H4 (cell line): ENCODE data around the gene PRCD. TPM values are rescaled to one million over a fixed set of nuclear protein-coding genes. Genes with fewer than 3 reads are reported as not detected.
"Not testable (repeated sequence)": the region's sequence is repeated elsewhere in the genome, so short reads cannot be mapped to it uniquely, and the experiment has no call there.

ENCODE experiments used
- DNase-seq: peaks from one replicate; pipeline ENCODE4 v3.0.0-alpha.2; 2015; ENCODE audit warnings: low spot score
- total RNA-seq: library from RNA; depleted of rRNA; stranded (reverse); fragments of >200 nt; shearing (Covaris generic); gene quantifications from 2 replicates; pipeline ENCODE4 v1.2.3, GENCODE V29; 2014

PRCD gene
- total RNA-seq, 1 experiment from 2014 or later, result not detected

DNA sequence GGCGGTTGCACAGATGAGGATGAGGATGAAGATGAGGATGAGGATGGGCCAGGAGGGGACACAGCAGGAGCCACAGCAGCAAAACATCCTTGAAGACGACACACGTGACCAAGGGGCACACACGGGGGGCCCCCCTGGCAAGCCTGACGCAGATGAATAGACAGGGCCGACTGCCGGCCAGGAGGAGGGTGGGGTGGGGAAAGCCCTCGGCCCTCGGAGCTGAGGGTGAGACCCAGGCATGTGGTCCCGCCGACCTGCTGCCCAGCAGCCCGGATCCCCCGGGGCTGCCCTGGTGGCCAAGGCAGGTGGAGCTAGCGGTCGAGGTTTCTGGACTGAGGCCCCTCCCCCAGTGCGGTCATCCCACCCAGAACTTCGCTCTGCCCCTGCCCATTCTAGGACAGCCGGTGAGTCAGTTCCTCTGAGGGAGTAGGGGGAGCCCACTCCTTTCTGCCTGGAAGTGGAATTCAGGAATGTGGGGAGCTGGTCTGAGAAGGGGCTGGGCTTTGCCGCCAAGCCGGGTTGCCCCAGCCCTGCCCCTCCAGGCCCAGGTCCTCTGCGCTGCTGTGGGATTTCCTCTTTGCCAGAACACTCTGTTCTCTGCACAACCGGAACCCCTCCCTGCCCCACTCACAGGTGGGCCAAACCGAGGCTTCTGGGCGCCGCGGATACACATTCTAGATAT lies 12.3 kb upstream of the PRCD start:
- DNase-seq, result peak; percentile 78

DNA sequence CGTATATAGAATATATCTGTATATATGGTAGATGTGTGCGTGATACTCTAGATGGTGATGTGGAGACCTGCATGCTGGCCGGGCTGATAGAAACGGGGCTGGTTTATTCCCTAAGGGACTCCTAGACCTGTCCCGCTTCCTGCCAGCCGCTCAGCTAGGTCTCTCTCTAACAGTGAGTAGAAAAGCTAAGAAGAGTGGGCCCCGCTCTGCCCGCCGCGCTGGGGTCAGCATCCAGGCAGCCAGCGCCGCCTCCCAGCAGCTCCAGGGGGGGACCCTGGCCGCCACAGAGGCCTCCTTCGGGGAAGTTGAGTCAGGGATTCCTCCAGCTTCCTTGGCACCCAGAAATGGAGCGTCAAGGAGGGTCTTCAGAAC lies 11.7 kb upstream of the PRCD start:
- no peak for DNase-seq

DNA sequence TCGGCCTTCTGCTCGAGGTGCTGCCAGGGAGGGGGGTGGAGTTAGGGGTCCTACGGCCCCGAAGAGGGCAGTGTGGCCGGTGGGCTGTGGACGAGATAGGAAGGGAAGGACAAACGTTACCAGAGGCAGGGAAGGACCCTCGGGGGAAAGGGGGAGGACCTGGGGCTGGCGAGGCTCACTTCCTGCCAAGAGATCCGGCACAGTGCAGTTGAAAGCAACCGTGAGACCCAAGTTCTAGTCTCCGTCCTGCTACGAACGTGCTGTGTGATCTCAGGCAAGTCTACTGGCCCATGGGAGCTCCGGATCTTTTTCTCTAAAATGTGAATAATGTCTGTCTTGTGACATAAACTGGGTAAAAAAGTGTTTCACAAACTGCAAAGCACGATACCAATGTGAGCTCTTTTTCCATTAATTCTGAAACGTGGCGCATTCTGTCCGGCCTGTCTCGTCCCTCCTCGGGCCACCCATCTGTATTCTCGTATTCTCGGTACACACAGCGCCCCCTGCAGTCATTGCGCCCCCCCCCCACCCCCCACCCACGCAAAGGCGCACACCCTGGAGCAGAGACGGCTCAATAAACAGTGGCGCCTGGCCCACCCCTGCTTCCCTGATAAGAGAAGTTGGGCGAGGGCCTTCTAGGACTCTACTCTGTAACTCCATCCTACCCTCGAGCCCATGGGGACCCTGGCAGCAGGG lies 11.2 kb upstream of the PRCD start:
- no peak for DNase-seq

DNA sequence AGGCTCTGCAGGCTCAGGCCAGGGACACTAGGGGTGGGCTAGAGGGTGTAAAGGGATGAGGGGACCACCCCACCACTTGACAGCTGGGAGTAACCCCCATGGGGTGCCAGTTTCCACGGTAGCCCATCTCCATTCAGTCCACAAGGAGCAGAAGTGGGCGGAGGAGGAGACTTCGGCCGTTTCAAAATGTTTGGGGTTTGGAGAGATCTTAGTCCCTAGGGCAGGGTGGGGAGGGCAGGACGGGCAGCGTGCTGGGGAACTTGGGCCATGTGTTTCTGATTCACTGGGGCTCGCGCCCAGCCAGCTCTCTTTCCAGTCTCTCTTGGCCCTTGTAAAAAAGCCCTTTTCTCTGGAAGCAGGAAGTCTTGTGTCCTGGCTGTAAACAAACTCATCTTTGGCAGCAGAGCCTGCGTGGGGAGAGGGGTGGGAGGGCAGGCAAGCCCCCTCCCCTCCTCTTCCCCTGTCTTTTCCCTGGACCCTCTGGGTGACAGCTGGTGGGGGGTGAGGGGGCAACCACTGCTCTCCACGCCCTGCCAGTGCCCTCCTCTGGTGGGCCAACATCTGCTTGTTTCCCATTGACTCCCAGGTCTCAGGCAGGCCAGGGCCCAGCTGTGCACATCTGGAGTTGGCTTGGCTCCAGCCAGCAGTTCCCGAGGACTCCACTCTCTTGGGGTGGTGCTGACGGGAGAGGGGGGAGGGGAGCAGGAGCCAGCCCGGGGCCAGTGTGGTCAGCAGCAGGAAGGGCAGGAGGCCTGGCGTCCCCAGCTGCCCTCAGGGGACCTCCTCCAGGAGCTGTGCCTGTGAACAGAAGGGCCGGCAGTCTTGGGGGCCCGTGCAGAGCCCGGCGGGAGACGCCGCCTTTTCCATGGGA lies 10.4 kb upstream of the PRCD start:
- peak; percentile 86 for DNase-seq

DNA sequence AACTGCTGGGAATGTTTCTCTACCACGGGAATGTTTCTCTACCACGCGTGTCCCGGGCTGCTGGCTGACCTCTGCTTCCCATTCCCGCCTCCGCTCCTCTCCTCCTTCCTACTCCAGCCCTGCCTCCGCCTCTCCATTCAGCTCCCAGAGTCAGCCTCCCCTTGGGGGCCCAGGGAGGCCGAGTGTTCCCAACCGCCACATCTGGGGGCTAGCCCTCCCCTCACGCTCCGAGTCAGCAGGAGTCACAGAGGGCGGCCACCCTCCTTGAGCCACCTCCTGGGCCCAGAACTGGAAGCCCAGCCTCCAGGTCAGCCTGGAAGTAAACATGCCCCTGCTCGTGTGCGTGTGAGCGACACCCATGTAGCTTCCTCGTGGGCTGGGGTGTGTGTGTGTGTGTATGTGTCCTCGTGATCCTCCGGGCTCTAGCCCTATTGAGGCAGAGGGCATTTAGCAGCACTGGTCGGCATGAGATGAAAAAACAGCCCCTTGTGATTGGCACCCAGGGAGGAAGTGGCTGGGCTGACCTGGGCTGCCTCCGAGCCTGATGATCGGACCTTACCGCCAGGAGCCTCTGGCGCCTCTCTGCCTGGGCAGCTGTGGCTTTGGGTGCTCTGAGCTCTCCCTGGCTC lies 9.6 kb upstream of the PRCD start:
- DNase-seq, result peak; percentile 54

DNA sequence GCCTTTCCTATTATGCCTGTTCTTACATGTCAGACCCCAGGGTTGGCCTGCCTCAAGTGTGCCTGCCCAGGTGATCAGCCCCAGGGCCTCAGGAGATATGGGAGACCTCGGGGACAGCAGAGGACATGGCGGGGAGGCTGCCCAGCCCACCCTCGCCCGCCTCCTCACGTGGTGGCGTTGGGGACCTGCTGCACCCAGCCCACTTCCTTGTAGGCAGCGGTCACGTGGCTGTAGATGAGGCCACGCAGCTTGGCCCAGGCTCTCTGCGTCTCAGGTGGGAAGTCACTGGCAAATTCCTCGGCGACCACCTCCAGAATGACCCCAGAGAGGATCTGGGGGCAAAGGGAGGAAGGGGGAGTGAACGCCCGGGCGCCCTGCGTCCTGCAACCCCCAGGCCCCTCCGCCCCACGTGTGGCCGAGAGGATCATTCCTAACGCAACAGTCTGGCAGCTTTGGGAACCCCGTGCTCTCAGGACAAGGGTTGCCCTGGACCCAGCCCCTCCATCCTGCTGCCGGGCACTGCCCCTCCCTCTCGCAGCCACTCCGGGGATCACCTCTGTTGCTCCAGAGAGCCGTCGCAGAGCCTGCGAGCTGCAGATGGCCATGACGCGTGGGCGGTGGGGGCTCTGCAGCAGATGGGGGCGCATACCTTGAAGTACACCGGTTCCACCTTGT lies 8.9 kb upstream of the PRCD start:
- no peak for DNase-seq

DNA sequence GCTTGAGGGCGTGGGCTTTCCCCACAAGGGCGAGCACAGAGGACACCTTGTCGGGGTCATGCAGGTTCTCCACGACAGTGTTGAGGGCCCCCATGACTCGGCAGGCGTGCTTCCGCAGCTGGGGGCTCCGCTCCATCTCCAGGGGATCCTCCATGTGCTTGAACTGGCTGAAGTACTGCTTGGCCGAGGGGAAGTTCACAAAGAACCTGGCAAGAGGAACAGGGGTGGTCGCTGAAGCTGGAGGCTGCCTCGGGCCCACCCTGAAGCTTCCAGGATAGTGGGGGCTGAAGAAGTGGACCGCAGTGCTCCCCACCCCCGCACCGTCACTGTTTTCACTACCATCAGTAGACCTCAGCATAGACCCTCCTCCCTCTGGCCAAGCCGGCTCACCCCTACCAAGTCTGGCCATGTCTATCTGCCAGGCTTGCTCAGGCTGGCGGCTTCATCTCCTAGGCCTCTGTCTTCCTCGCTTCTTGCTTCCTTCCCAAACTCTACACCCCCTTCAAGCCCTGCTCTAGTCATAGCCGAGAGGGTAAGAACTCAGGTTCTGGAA lies 8.3 kb upstream of the PRCD start:
- no peak for DNase-seq

DNA sequence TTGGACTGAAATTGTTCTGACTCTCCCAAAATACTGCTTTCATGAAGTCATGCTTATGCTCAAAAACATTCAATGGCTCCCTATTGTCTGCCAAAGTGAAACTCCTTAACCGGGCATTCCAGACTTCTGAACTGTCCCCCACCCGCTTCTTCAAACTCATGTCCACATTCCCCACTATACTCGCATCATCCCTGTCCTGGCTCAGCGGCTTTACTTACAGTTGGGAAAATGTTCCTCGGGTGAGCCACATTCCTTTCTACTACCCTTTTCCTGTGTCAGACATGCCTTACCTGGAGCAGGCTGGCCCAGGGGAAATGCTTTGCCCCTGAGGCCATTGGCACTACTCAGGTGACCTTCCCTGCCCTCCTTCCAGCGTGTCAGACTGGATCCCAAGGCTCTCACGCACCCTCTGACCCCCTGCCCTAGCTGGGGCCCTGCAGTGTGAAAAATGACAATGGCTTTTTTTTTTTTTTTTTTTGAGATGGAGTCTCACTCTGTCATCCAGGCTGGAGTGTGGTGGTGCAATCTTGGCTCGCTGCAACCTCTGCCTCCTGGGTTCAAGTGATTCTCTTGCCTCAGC lies 7.7 kb upstream of the PRCD start:
- DNase-seq, result no peak

DNA sequence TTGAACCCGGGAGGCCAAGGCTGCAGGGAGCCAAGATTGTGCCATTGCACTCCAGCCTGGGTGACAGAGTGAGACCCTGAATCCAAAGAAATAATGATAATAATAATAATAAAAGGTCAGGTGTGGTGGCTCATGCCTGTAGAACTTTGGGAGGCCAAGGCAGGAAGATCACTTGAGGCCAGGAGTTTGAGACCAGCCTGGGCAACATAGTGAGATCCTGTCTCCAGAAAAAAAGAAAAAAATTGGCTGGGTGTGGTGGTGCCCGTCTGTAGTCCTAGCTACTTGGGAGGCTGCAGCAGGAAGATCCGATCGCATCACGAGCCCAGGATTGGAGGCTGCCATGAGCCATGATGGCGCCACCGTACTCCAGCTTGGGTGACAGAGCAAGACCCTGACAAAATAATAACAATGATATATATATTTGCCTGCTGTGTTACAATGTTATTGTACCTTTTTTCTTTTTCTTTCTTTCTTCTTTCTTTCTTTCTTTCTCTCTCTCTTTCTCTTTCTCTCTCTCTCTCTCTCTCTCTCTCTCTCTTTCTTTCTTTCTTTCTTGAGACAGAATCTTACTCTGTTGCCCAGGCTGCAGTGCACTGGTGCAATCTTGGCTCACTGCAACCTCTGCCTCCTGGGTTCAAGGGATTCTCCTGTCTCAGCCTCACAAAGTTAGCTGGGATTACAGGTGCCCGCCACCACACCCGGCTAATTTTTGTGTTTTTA lies 6.0 kb upstream of the PRCD start:
- not testable (repeated sequence) for DNase-seq

DNA sequence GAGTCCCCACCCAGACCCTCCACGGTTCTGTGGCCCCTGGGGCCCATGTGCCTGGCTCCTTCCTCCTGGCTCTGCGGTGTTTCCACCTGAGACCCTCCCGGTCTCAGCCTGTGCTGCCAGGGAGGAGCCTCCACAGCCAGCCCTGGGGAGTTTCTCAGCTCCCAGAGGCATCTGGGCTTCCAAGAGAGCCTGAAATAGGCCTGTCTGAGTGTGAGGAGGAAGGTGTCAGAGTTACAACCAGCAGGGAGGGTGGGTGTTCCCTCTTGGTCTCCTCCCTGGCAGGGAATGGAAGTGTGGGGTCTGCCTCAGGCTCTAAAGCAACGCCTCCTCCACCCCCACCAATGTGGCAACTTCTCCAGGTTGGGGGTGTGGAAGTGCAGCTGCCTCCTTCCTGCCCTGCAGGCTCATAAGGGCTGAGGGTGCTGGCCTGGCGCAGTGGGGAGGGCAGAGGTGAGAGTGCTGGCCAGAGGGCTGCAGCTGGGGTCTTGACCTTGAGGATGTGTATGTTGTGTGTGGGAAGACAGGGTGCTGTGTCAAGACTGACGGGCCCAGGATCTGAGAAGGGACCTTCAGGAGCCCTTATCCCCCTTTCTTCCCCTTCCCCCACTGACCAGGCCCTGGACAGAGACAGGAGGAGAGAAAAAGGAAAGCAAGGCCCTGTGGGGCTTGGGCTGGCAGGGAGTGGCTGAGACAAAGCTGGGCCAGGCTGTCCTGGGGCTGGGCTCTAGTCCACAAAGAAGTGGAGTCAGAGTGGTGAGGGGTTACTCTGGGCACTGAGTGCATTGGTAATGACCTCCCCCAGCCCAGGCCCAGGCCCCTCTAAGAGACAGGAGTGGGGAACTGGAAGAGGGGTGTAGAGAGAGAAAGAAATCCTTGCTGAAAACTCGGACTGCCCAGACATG lies 4.8 kb upstream of the PRCD start:
- no peak for DNase-seq

DNA sequence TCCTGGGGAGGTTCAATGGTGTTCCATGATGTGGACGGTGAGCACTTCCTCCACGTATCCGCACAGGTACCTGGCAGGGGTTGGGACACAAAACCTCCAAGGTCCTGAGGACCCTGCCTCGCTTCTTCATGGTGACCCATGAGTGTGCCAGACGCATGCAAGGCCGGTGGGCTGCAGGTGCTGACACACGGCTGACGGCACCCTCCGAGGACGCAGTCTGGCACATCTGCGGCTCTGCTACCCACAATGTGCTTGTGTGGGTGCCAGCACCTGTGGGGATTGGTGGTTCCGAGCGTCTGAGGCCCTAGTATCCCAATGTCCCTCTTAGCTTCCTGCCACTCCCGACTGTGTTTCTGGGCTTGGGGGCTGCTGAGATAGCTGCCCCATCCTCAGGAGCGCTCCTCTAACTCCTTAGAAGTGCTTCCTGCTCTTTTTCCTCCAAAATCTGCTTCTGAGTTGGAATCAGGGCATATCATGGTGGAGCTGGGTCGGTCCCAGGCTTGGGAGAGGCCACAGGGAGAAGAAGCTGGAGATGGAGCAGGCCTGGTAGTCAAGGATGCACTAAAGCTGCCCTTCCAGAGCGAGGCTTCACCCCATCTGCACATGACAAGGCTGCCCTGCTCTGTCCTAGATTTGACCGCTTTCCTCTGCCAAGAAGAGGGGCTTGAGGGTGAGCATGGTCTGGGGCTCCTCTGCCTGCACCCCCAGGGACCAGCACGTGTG lies 3.9 kb upstream of the PRCD start:
- DNase-seq, result no peak

DNA sequence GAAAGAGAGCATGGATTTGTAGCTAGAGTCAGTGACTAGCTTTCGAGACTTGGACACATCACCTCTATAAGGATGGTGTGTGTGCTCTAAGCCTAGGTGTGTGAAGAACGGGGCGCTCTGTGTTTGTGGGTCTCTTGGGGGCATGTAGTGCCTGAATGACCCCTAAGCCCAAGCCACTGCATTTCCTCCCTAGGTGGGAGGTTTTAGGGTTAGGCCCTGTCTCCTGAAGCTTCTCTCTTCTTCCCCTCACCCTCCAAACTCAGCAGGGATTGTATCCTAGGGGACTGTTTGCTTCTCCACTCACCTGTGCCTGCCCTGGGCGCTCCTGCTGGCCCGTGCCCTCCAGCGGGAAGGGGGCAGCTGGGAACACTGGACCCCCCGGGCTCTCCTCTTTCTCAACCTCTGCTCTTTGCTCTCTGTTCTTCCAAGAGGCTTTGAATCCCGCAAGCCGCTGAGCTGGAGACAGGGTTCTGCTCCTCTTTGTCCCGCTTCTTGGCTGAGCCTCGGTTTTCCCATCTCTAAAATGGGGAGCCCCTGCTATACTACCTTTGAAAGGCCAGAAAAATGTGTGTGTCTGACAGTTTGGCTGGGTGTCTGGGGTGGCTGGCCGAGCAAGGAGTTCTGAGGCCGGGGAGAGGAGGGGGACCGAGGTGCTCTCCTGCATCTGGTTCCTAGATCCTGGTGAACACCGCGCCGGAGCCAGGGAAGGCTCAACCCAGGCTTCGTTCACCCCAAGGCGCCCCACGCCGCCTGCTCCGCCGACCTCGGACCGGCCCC lies 3.1 kb upstream of the PRCD start:
- DNase-seq, result no peak

DNA sequence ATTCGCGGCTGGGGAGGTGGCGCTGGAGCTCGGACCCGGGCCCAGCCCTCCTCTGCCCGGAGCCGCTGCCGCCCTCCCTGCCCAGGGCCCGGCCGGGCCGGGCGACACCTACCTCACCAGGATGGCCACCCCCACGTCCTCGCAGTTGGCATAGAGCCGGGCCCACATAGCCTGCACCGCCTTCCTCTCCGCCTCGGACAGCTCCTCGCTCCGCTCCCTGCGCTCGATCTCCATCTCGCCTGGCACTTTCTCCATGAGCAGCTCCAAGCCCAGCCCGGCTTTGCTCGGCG lies 2.6 kb upstream of the PRCD start:
- DNase-seq, result no peak

DNA sequence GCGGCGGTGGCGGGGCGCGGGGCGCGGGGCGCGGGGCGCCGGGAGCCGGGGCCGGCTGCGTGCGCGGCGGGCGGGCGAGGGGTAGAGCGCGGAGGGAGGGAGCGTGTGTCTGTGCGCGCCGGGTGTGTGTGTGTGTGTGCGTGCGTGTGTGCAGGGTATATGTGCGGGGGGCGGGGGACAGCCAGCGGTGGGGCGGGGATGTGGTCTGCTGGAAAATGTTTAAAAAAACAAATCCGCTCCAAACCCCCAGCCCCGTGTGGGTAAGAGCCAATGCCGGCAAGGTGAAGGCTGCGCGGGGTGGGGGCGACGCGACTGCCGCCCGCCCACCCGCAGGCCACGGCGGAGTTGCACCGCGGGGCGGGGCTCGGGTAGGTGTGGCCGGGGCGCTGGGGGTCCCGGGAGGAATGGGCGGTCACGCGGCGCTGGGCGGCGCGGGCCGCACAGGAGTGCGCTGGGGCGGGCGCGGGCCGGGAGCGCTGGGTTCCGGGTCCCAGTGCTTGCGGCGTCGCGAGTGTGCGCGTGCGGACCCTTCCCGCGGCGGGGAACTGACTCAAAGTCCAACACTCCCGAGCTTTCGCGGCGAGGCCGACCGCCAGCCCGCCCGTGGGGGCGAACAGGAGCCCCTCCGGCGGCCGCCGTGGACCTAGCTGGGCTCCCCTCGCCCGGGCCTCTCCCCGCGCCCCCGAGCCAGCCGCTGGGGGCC lies 2.1 kb upstream of the PRCD start, which contains the start of gene CYGB:
TSS of gene CYGB (minus strand) at position 132 of the 703 bp plus-strand sequence. CDS start 167 bp downstream, outside the sequence.
- no peak for DNase-seq

DNA sequence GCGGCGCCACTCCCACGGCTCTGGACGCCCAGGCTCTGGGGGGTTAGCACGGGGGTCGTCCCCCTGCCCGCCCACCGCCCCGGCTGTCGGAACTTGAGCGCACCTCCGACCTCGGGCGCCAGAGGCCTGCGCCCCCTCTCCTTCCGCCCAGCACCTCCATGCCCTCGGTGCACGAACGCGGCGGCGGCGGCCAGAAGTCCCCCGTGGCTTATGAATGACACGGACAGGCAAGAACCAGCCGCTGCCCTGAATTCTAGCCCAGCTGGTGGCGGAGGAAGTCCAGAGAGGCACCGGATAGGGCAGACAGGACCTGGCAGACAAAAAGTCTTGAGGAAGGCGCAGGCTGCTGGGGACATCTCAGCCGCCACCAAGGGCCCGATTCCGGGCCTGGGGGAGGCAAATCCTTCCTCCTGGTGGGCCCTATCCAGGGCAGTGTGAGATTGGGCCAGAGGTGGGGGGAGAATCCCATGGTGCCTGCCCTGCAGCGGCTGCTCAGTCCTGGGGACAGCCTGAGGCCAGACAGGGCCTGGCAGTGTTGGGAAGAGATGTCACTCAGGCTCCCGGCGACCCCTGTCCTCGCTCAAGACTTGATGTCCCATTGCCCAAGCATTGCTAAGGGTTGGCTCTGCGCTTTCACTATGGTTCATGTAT lies 1.4 kb upstream of the PRCD start:
- DNase-seq, result no peak

DNA sequence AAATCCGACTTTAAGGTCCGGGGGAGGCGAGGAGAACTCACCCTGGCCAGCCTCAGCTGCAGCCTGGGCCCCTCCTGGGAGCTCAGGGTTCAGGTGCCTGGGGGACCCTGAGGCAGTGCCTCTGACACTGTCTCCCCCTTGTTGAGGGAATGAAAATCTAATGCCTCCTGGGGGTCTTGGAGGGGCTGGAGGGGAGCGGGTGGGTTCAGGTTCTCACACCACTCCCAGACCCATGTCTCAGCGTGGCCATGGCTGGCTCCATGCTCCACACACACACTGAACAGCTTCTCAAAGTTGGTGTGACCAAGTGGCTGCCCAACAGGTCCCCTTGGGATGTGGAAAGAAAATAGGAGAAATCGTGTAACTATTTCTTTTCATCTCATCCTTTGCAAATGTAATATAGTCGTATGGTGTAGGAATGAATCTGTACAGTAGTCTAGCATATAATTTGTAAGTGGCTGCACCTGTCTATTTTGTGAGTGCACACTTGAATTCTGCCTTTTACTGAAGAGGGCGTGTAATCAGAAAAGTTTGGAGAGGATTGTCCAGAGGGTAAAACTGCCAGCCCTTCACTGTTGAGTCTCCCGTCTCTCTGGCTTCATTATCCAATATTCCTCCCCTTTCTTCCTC lies 788 bp upstream of the PRCD start:
- DNase-seq, result no peak
